Stomach (tissue), 4 donors: Measurements from ENCODE around the gene WASF2.

ENCODE experiments used
- EP300 ChIP-seq: sonication (generic); formaldehyde crosslinking; IDR thresholded peaks from one replicate; pipeline ENCODE4 v1.6.1; 2017; ENCODE audit warnings: antibody characterized with exemption
- TF ChIP-seq, protein P1 (sequence below), 7 experiments: fragments of 450-650 bp in 4 of 7; fragments of 200-600 bp in 3 of 7; sonication (generic) in 3 of 7; IDR thresholded peaks; one replicate each; pipeline ENCODE4 v1.5.1; 2016 to 2019; ENCODE audit warnings: antibody characterized with exemption in 7 of 7, control low read depth in 2 of 7, mild to moderate bottlenecking in 1 of 7

DNA sequence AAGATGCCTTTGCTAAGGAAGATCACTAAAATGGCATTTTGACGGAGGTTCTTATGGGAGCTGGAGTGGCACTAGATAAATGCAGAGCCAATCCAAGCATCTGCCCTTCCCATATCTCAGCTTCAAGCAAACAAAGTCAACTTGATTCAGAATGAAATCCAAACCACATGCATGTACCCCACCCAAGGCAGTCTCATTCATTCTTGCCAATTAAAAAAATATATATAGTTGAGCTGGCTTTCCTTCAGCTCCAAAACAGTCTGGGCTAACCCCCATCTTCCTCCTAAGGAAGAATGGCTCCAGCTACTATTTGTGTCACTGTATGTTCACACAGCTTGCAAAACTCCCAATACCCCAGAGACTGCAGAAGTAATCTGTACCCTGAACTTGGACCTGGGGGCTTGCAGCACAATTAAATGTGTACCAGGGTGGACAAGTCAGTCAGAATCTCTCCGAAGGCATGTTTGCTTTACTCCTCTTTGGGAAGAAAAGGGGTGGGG lies 62.1 kb downstream of the WASF2 start:
- TF ChIP-seq, protein P1, sequence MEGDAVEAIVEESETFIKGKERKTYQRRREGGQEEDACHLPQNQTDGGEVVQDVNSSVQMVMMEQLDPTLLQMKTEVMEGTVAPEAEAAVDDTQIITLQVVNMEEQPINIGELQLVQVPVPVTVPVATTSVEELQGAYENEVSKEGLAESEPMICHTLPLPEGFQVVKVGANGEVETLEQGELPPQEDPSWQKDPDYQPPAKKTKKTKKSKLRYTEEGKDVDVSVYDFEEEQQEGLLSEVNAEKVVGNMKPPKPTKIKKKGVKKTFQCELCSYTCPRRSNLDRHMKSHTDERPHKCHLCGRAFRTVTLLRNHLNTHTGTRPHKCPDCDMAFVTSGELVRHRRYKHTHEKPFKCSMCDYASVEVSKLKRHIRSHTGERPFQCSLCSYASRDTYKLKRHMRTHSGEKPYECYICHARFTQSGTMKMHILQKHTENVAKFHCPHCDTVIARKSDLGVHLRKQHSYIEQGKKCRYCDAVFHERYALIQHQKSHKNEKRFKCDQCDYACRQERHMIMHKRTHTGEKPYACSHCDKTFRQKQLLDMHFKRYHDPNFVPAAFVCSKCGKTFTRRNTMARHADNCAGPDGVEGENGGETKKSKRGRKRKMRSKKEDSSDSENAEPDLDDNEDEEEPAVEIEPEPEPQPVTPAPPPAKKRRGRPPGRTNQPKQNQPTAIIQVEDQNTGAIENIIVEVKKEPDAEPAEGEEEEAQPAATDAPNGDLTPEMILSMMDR (IDR thresholded peaks at IDR 0.05) = no peak
- TF ChIP-seq EP300 = no peak
